ENCODE data around the gene DENND1A. TPM values are rescaled to one million over a fixed set of nuclear protein-coding genes. Genes with fewer than 3 reads are reported as not detected.

DENND1A gene
- total and polyA plus RNA-seq, 2 of the 13 experiments (the other 11 are each of a cell fraction or from before 2014, with no cell fraction given): 14.8 to 30.1 TPM

- TF ChIP-seq GABPA (IDR thresholded peaks at IDR 0.05; ENCODE audit: low read depth, low read length) (no peak), GABPA (CRISPR knock-in tag; IDR thresholded peaks at IDR 0.05; ENCODE audit: low read depth) (no peak), POGZ (CRISPR knock-in tag; IDR thresholded peaks at IDR 0.05) (no peak)
- DNase-seq (ENCODE audit: low spot score) (no peak), ATAC-seq (no peak), FAIRE-seq (no peak)
- Histone ChIP-seq H3K9me3 (ENCODE audit: low read length) (no peaks in the 10 kb centered on the region), H4K20me1 (ENCODE audit: insufficient read depth, low read length) (no peaks in the 10 kb centered on the region; the same call in 1 of the 2 replicates), H3K36me3 (replicated peaks in 1 of 2; ENCODE audit: control insufficient read depth in 1 of 2, insufficient read depth in 2 of 2, low read length in 2 of 2) (peaks cover 8 to 12% of the 10 kb centered on the region in 2 experiments; a peak in 4 of 5 replicates), H3K27ac (ENCODE audit: extremely low read length, insufficient read depth, low read length) (no peak overlapping the region), H3K27me3 (ENCODE audit: control insufficient read depth in 1 of 2, insufficient read depth in 2 of 2, low read length in 2 of 2) (no peaks in the 10 kb centered on the region), H3K4me3 (replicated peaks in 1 of 3; ENCODE audit: insufficient read depth in 1 of 3, low read depth in 2 of 3, low read length in 3 of 3) (no peak overlapping the region), H3K9ac (ENCODE audit: insufficient read depth, low read depth, low read length) (no peak overlapping the region), H3K79me2 (ENCODE audit: insufficient read depth, low read length) (no peaks in the 10 kb centered on the region), H3K4me1 (ENCODE audit: insufficient read depth, low read length) (peaks cover 15% of the 10 kb centered on the region), H3K4me2 (ENCODE audit: low read depth, low read length) (no peak overlapping the region), H2AFZ (ENCODE audit: low read length) (no peak overlapping the region)
- CTCF ChIA-PET (ENCODE audit: low intra/inter-chr PET ratio, low total read pairs): no interaction called here
- POLR2A ChIA-PET: no interaction called here
- in situ Hi-C loops (cut with HindIII; ENCODE audit: extremely low pct_ligation_motif_present, low pct_unique_long_range_greater_than_20kb): no loop called here
- intact Hi-C loops (cut with micrococcal nuclease; ENCODE audit: unreplicated experiment): no loop called here
- WGBS (ENCODE audit: low lambda C conversion rate): 87% methylated on average over 5 of the region's 5 CpGs
- no TSS peak for BruUV-seq (replicated peaks)
These were observed 324.6 kb downstream of the DENND1A start for GRCh38 chr9:123605286-123605685.

GRCh38 chr9:123604861-123605260 lies 325.1 kb downstream of the DENND1A start:
- Histone ChIP-seq H3K4me3 (replicated peaks in 1 of 3; ENCODE audit: insufficient read depth in 1 of 3, low read depth in 2 of 3, low read length in 3 of 3) (no peak overlapping the region), H3K4me1 (ENCODE audit: insufficient read depth, low read length) (peaks cover 15% of the 10 kb centered on the region), H3K27ac (ENCODE audit: extremely low read length, insufficient read depth, low read length) (no peak overlapping the region), H3K9ac (ENCODE audit: insufficient read depth, low read depth, low read length) (no peak overlapping the region), H3K36me3 (replicated peaks in 1 of 2; ENCODE audit: control insufficient read depth in 1 of 2, insufficient read depth in 2 of 2, low read length in 2 of 2) (peaks cover 8 to 12% of the 10 kb centered on the region in 2 experiments; a peak in 4 of 5 replicates), H3K9me3 (ENCODE audit: low read length) (no peaks in the 10 kb centered on the region), H2AFZ (ENCODE audit: low read length) (no peak overlapping the region), H4K20me1 (ENCODE audit: insufficient read depth, low read length) (no peaks in the 10 kb centered on the region), H3K79me2 (ENCODE audit: insufficient read depth, low read length) (no peaks in the 10 kb centered on the region), H3K27me3 (ENCODE audit: control insufficient read depth in 1 of 2, insufficient read depth in 2 of 2, low read length in 2 of 2) (no peaks in the 10 kb centered on the region), H3K4me2 (ENCODE audit: low read depth, low read length) (no peak overlapping the region)
- ATAC-seq (no peak), DNase-seq (ENCODE audit: low spot score) (no peak), FAIRE-seq (no peak)
- ChIA-PET CTCF (ENCODE audit: low intra/inter-chr PET ratio, low total read pairs) (no interaction called here), POLR2A (no interaction called here)
- BruUV-seq (replicated peaks): no TSS peak
- in situ Hi-C loops (cut with HindIII; ENCODE audit: extremely low pct_ligation_motif_present, low pct_unique_long_range_greater_than_20kb) (no loop called here), intact Hi-C loops (cut with micrococcal nuclease; ENCODE audit: unreplicated experiment) (no loop called here)
- WGBS (ENCODE audit: low lambda C conversion rate): 75% methylated on average over 3 of the region's 3 CpGs
- TF ChIP-seq SIN3B (IDR thresholded peaks at IDR 0.05; ENCODE audit: low read length) (no peak), ZNF34 (CRISPR knock-in tag; IDR thresholded peaks at IDR 0.05; ENCODE audit: borderline replicate concordance) (no peak), MXD3 (CRISPR knock-in tag; IDR thresholded peaks at IDR 0.05) (no peak), PBX2 (CRISPR knock-in tag; IDR thresholded peaks at IDR 0.05) (no peak), USF2 (IDR thresholded peaks at IDR 0.05; ENCODE audit: low read depth, low read length) (no peak), USF2 (CRISPR knock-in tag; IDR thresholded peaks at IDR 0.05; ENCODE audit: borderline replicate concordance) (no peak), THYN1 (CRISPR knock-in tag; IDR thresholded peaks at IDR 0.05; ENCODE audit: borderline replicate concordance, low read depth) (no peak), ZNF770 (CRISPR knock-in tag; IDR thresholded peaks at IDR 0.05) (no peak), RBAK (CRISPR knock-in tag; IDR thresholded peaks at IDR 0.05) (no peak), SRF (IDR thresholded peaks at IDR 0.05; ENCODE audit: low read depth, low read length) (no peak), ELF4 (CRISPR knock-in tag; IDR thresholded peaks at IDR 0.05; ENCODE audit: borderline replicate concordance) (no peak)
